Body of pancreas (tissue), 4 donors: Measurements from ENCODE around the gene LRFN2.

ENCODE experiments used
- POLR2A ChIP-seq, 3 donors: fragments of 450-650 bp; IDR thresholded peaks; one replicate each; pipeline ENCODE4 v1.6.1; 2016; ENCODE audit warnings: antibody characterized with exemption in 3 of 3, mild to moderate bottlenecking in 2 of 3
- TF ChIP-seq, protein P1 (sequence below), 7 experiments: fragments of 450-650 bp in 4 of 7; fragments of 200-600 bp in 3 of 7; sonication (generic) in 3 of 7; IDR thresholded peaks; one replicate each; pipeline ENCODE4 v1.5.1; 2016 to 2019; ENCODE audit warnings: antibody characterized with exemption in 7 of 7

- TF ChIP-seq, protein P1, sequence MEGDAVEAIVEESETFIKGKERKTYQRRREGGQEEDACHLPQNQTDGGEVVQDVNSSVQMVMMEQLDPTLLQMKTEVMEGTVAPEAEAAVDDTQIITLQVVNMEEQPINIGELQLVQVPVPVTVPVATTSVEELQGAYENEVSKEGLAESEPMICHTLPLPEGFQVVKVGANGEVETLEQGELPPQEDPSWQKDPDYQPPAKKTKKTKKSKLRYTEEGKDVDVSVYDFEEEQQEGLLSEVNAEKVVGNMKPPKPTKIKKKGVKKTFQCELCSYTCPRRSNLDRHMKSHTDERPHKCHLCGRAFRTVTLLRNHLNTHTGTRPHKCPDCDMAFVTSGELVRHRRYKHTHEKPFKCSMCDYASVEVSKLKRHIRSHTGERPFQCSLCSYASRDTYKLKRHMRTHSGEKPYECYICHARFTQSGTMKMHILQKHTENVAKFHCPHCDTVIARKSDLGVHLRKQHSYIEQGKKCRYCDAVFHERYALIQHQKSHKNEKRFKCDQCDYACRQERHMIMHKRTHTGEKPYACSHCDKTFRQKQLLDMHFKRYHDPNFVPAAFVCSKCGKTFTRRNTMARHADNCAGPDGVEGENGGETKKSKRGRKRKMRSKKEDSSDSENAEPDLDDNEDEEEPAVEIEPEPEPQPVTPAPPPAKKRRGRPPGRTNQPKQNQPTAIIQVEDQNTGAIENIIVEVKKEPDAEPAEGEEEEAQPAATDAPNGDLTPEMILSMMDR (IDR thresholded peaks at IDR 0.05): no peak
- TF ChIP-seq POLR2A (IDR thresholded peaks at IDR 0.05): no peak
Observed at GRCh38 chr6:40627316-40627715, 40.2 kb upstream of the LRFN2 start.
